Prostate gland (tissue), 2 donors: ENCODE results near the gene MED20.

ENCODE experiments used
- CTCF ChIP-seq, 4 experiments: fragments of 200-600 bp in 2 of 4; fragments of 450-650 bp in 2 of 4; sonication (generic) in 2 of 4; IDR thresholded peaks; 1 replicate in 3 of 4; 2 replicates in 1 of 4; pipeline ENCODE4 v1.5.1; 2016 to 2019; ENCODE audit warnings: antibody characterized with exemption in 4 of 4, mild to moderate bottlenecking in 2 of 4, moderate library complexity in 2 of 4
- POLR2A ChIP-seq: fragments of 450-650 bp; IDR thresholded peaks from one replicate; pipeline ENCODE4 v1.6.1; 2016; ENCODE audit warnings: antibody characterized with exemption, mild to moderate bottlenecking

- no peak for TF ChIP-seq CTCF (IDR thresholded peaks at IDR 0.05)
- TF ChIP-seq POLR2A: no peak
Measured at GRCh38 chr6:41894366-41895299, 26.3 kb downstream of the MED20 start.
